Measurements from ENCODE around the gene INPP5A. TPM values are rescaled to one million over a fixed set of nuclear protein-coding genes. Genes with fewer than 3 reads are reported as not detected.

The INPP5A gene
- total and polyA plus RNA-seq, 2 experiments from 2014 or later, result 41.2 to 53.6 TPM

GRCh38 chr10:132564690-132565089 lies 27.1 kb downstream of the INPP5A start:
- Histone ChIP-seq H3K4me2 (no peak overlapping the region), H3K36me3 (replicated peaks; ENCODE audit: insufficient read depth, low read depth) (no peaks in the 10 kb centered on the region), H3K4me1 (ENCODE audit: insufficient read depth) (peaks cover 6% of the 10 kb centered on the region), H3K27me3 (no peaks in the 10 kb centered on the region), H3K9me3 (ENCODE audit: low read depth) (no peaks in the 10 kb centered on the region), H3K79me2 (peaks cover 98% of the 10 kb centered on the region), H3K27ac (no peak overlapping the region), H3K4me3 (no peak overlapping the region), H2AFZ (no peak overlapping the region), H3K9me2 (replicated peaks; ENCODE audit: insufficient read depth) (no peaks in the 10 kb centered on the region), H4K20me1 (ENCODE audit: insufficient read depth, poor library complexity, severe bottlenecking) (peaks cover 40% of the 10 kb centered on the region)
- TF ChIP-seq CTCF (IDR thresholded peaks at IDR 0.05; ENCODE audit: poor library complexity) (no peak), EZH2phosphoT487 (IDR thresholded peaks at IDR 0.05; ENCODE audit: low read depth, severe bottlenecking, unreplicated experiment) (no peak), EZH2 (IDR thresholded peaks at IDR 0.05; ENCODE audit: borderline replicate concordance) (no peak)
- DNase-seq (ENCODE audit: low spot score), result no peak
- WGBS (ENCODE audit: low lambda C conversion rate, missing lambda C conversion rate), result 85% methylated on average over 11 of the region's 11 CpGs

- Histone ChIP-seq H2AFZ (no peak overlapping the region), H3K27me3 (no peaks in the 10 kb centered on the region), H4K20me1 (ENCODE audit: insufficient read depth, poor library complexity, severe bottlenecking) (peaks cover 39% of the 10 kb centered on the region), H3K79me2 (peaks cover 96% of the 10 kb centered on the region), H3K36me3 (replicated peaks; ENCODE audit: insufficient read depth, low read depth) (no peaks in the 10 kb centered on the region), H3K4me2 (no peak overlapping the region), H3K9me2 (replicated peaks; ENCODE audit: insufficient read depth) (no peaks in the 10 kb centered on the region), H3K4me3 (no peak overlapping the region), H3K4me1 (ENCODE audit: insufficient read depth) (peaks cover 6% of the 10 kb centered on the region), H3K27ac (no peak overlapping the region), H3K9me3 (ENCODE audit: low read depth) (no peaks in the 10 kb centered on the region)
- WGBS (ENCODE audit: low lambda C conversion rate, missing lambda C conversion rate), result 90% methylated on average over 12 of the region's 12 CpGs
- no peak for TF ChIP-seq EZH2 (IDR thresholded peaks at IDR 0.05; ENCODE audit: borderline replicate concordance)
- no peak for TF ChIP-seq CTCF (IDR thresholded peaks at IDR 0.05; ENCODE audit: poor library complexity)
- no peak for TF ChIP-seq EZH2phosphoT487 (IDR thresholded peaks at IDR 0.05; ENCODE audit: low read depth, severe bottlenecking, unreplicated experiment)
- no peak for DNase-seq (ENCODE audit: low spot score)
Measured at GRCh38 chr10:132565516-132566209, 28.1 kb downstream of the INPP5A start.

- H3K27me3 ChIP-seq, result no peaks in the 10 kb centered on the region
- no peaks in the 10 kb centered on the region for H3K9me2 ChIP-seq (replicated peaks; ENCODE audit: insufficient read depth)
- no peaks in the 10 kb centered on the region for H3K9me3 ChIP-seq (ENCODE audit: low read depth)
- H3K36me3 ChIP-seq (replicated peaks; ENCODE audit: insufficient read depth, low read depth), result no peaks in the 10 kb centered on the region
- peaks cover 48% of the 10 kb centered on the region for H4K20me1 ChIP-seq (ENCODE audit: insufficient read depth, poor library complexity, severe bottlenecking)
- TF ChIP-seq EZH2 (IDR thresholded peaks at IDR 0.05; ENCODE audit: borderline replicate concordance), result no peak
- no peak for TF ChIP-seq CTCF (IDR thresholded peaks at IDR 0.05; ENCODE audit: poor library complexity)
- TF ChIP-seq EZH2phosphoT487 (IDR thresholded peaks at IDR 0.05; ENCODE audit: low read depth, severe bottlenecking, unreplicated experiment), result no peak
- no peak for DNase-seq (ENCODE audit: low spot score)
- no peak overlapping the region for H3K4me2 ChIP-seq
- no peak overlapping the region for H3K4me3 ChIP-seq
- H2AFZ ChIP-seq, result no peak overlapping the region
- H3K79me2 ChIP-seq, result peaks cover 94% of the 10 kb centered on the region
- WGBS (ENCODE audit: low lambda C conversion rate, missing lambda C conversion rate), result 68% methylated on average over 6 of the region's 6 CpGs
- H3K27ac ChIP-seq, result no peak overlapping the region
- peaks cover 13% of the 10 kb centered on the region for H3K4me1 ChIP-seq (ENCODE audit: insufficient read depth)
Measured at GRCh38 chr10:132566892-132567291, 29.3 kb downstream of the INPP5A start.
